Esophagus muscularis mucosa (tissue), 4 donors: ENCODE results near the gene CAND1.

Experiments used
- EP300 ChIP-seq: sonication (generic); formaldehyde crosslinking; IDR thresholded peaks from one replicate; pipeline ENCODE4 v1.6.1; 2017; ENCODE audit warnings: antibody characterized with exemption
- POLR2A ChIP-seq: fragments of 450-650 bp; IDR thresholded peaks from one replicate; pipeline ENCODE4 v1.6.1; 2017; ENCODE audit warnings: antibody characterized with exemption, moderate library complexity, mild to moderate bottlenecking, low read depth
- POLR2AphosphoS5 ChIP-seq, 2 donors: sonication (generic); formaldehyde crosslinking; IDR thresholded peaks; one replicate each; pipeline ENCODE4 v1.6.1; 2017; ENCODE audit warnings: antibody characterized with exemption in 2 of 2
- TF ChIP-seq, protein P1 (sequence below), 3 experiments: fragments of 200-600 bp in 2 of 3; fragments of 450-650 bp in 1 of 3; sonication (generic) in 2 of 3; IDR thresholded peaks; one replicate each; pipeline ENCODE4 v1.5.1; 2017 to 2019; ENCODE audit warnings: antibody characterized with exemption in 3 of 3, mild to moderate bottlenecking in 2 of 3, moderate library complexity in 1 of 3

DNA sequence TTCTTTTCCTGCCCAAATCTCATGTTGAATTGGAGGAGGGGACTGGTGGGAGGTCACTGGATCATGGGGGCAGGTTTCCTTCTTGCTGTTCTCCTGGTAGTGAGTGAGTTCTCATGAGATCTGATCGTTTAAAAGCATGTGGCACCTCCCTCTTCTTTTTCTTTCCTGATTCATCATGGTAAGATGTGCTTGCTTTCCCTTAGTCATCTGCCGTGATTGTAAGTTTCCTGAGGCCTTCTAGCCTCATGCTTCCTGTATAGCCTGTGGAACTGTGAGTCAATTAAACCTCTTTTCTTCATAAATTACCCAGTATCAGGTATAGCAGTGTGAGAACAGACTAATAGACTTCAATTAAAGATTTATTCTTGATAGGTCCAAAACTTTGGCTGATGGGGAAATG, 83.5 kb downstream of the CAND1 start:
- TF ChIP-seq, protein P1, sequence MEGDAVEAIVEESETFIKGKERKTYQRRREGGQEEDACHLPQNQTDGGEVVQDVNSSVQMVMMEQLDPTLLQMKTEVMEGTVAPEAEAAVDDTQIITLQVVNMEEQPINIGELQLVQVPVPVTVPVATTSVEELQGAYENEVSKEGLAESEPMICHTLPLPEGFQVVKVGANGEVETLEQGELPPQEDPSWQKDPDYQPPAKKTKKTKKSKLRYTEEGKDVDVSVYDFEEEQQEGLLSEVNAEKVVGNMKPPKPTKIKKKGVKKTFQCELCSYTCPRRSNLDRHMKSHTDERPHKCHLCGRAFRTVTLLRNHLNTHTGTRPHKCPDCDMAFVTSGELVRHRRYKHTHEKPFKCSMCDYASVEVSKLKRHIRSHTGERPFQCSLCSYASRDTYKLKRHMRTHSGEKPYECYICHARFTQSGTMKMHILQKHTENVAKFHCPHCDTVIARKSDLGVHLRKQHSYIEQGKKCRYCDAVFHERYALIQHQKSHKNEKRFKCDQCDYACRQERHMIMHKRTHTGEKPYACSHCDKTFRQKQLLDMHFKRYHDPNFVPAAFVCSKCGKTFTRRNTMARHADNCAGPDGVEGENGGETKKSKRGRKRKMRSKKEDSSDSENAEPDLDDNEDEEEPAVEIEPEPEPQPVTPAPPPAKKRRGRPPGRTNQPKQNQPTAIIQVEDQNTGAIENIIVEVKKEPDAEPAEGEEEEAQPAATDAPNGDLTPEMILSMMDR (IDR thresholded peaks at IDR 0.05), result no peak
- TF ChIP-seq POLR2A (no peak), POLR2AphosphoS5 (IDR thresholded peaks at IDR 0.05) (no peak), EP300 (no peak)
